ENCODE results near the gene RASGRF2.

DNA sequence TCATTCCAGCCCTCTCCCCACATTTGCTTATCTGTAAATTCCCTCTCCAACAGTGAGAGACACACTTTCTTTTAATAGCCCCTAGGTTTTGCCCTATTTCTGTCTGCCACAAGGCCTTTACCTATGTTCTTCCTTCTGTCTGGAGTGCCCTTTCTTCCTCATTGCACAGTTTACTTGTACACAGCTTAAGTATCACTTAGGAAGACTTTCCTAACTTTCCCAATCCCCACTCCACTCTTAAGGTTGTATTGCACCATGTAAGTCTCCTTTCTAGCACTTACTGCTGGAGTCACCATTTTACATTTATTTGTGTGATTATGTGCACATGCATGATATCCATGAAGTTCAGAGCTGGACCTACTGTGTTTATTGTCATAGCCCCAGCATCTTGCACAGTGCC, 262.1 kb downstream of the RASGRF2 start:
- TF ChIP-seq, protein P1, sequence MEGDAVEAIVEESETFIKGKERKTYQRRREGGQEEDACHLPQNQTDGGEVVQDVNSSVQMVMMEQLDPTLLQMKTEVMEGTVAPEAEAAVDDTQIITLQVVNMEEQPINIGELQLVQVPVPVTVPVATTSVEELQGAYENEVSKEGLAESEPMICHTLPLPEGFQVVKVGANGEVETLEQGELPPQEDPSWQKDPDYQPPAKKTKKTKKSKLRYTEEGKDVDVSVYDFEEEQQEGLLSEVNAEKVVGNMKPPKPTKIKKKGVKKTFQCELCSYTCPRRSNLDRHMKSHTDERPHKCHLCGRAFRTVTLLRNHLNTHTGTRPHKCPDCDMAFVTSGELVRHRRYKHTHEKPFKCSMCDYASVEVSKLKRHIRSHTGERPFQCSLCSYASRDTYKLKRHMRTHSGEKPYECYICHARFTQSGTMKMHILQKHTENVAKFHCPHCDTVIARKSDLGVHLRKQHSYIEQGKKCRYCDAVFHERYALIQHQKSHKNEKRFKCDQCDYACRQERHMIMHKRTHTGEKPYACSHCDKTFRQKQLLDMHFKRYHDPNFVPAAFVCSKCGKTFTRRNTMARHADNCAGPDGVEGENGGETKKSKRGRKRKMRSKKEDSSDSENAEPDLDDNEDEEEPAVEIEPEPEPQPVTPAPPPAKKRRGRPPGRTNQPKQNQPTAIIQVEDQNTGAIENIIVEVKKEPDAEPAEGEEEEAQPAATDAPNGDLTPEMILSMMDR (IDR thresholded peaks at IDR 0.05; ENCODE audit: low read depth, low read length, poor library complexity, severe bottlenecking): no peak
- no peak for TF ChIP-seq EZH2phosphoT487 (IDR thresholded peaks at IDR 0.05; ENCODE audit: borderline replicate concordance, low read length)
